Measurements from ENCODE around the gene GCFC2. TPM values are rescaled to one million over a fixed set of nuclear protein-coding genes. Genes with fewer than 3 reads are reported as not detected.

GCFC2 gene
- total and polyA plus RNA-seq, 2 of the 13 experiments (the other 11 are each of a cell fraction or from before 2014, with no cell fraction given), result 26.8 to 49.0 TPM

DNA sequence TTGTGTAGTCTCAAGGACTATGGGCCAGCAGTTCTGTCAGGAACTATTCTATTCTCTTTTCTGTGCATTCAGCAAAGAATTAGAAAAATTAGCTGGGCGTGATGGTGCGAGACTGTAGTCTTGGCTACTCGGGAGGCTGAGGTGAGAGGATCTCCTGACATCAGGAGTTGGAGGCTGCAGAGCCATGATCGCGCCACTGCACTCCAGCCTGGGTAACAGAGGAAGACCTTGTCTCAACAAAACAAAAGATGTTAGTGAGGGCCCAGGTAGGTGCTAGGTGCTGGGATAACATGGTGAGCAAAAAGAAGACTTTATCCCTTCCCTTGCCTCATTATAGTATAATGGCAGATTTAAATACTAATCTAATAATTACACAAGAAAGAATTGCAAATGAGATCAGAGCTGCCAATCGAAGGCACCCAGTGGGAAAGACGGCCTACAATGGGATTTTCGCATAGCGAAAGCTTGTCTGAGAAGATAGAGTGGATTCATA is 64.6 kb downstream of the GCFC2 start (continued):
- no peak for TF ChIP-seq CREM (IDR thresholded peaks at IDR 0.05)
- no peak for TF ChIP-seq CREM (CRISPR knock-in tag; IDR thresholded peaks at IDR 0.05)
- TF ChIP-seq HOXA3 (CRISPR knock-in tag; IDR thresholded peaks at IDR 0.05), result no peak
- no peak; the same call in 1 of the 2 replicates for TF ChIP-seq KDM2A (CRISPR knock-in tag; IDR thresholded peaks at IDR 0.05; ENCODE audit: borderline replicate concordance, low read depth)
- TF ChIP-seq U2AF1 (optimal IDR thresholded peaks at IDR 0.05; ENCODE audit: low read depth, low read length), result no peak
- no peak for TF ChIP-seq ZNF792 (CRISPR knock-in tag; IDR thresholded peaks at IDR 0.05)
- TF ChIP-seq, protein P1, sequence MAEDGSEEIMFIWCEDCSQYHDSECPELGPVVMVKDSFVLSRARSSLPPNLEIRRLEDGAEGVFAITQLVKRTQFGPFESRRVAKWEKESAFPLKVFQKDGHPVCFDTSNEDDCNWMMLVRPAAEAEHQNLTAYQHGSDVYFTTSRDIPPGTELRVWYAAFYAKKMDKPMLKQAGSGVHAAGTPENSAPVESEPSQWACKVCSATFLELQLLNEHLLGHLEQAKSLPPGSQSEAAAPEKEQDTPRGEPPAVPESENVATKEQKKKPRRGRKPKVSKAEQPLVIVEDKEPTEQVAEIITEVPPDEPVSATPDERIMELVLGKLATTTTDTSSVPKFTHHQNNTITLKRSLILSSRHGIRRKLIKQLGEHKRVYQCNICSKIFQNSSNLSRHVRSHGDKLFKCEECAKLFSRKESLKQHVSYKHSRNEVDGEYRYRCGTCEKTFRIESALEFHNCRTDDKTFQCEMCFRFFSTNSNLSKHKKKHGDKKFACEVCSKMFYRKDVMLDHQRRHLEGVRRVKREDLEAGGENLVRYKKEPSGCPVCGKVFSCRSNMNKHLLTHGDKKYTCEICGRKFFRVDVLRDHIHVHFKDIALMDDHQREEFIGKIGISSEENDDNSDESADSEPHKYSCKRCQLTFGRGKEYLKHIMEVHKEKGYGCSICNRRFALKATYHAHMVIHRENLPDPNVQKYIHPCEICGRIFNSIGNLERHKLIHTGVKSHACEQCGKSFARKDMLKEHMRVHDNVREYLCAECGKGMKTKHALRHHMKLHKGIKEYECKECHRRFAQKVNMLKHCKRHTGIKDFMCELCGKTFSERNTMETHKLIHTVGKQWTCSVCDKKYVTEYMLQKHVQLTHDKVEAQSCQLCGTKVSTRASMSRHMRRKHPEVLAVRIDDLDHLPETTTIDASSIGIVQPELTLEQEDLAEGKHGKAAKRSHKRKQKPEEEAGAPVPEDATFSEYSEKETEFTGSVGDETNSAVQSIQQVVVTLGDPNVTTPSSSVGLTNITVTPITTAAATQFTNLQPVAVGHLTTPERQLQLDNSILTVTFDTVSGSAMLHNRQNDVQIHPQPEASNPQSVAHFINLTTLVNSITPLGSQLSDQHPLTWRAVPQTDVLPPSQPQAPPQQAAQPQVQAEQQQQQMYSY (CRISPR knock-in tag; IDR thresholded peaks at IDR 0.05), result no peak
- TF ChIP-seq ZNF891 (CRISPR knock-in tag; IDR thresholded peaks at IDR 0.05), result no peak
- no peak for TF ChIP-seq ZNF780A (CRISPR knock-in tag; IDR thresholded peaks at IDR 0.05)
- no peak for TF ChIP-seq CHCHD3 (CRISPR knock-in tag; IDR thresholded peaks at IDR 0.05)
- no peak for TF ChIP-seq ATF1 (CRISPR knock-in tag; IDR thresholded peaks at IDR 0.05)
- TF ChIP-seq MAZ (IDR thresholded peaks at IDR 0.05; ENCODE audit: borderline replicate concordance, low read depth, low read length), result no peak
- TF ChIP-seq MAZ (CRISPR knock-in tag; IDR thresholded peaks at IDR 0.05; ENCODE audit: low read depth), result no peak
- TF ChIP-seq ZSCAN5A (CRISPR knock-in tag; IDR thresholded peaks at IDR 0.05; ENCODE audit: borderline replicate concordance), result no peak; the same call in 1 of the 2 replicates
- TF ChIP-seq REPIN1 (CRISPR knock-in tag; IDR thresholded peaks at IDR 0.05; ENCODE audit: borderline replicate concordance, low read depth), result no peak
- TF ChIP-seq, protein P2, sequence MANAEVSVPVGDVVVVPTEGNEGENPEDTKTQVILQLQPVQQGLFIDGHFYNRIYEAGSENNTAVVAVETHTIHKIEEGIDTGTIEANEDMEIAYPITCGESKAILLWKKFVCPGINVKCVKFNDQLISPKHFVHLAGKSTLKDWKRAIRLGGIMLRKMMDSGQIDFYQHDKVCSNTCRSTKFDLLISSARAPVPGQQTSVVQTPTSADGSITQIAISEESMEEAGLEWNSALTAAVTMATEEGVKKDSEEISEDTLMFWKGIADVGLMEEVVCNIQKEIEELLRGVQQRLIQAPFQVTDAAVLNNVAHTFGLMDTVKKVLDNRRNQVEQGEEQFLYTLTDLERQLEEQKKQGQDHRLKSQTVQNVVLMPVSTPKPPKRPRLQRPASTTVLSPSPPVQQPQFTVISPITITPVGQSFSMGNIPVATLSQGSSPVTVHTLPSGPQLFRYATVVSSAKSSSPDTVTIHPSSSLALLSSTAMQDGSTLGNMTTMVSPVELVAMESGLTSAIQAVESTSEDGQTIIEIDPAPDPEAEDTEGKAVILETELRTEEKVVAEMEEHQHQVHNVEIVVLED (CRISPR knock-in tag; IDR thresholded peaks at IDR 0.05; ENCODE audit: borderline replicate concordance), result no peak
- TF ChIP-seq REXO4 (CRISPR knock-in tag; IDR thresholded peaks at IDR 0.05; ENCODE audit: borderline replicate concordance), result peak; percentile 51; the same call in 1 of the 2 replicates
- TF ChIP-seq, protein P3, sequence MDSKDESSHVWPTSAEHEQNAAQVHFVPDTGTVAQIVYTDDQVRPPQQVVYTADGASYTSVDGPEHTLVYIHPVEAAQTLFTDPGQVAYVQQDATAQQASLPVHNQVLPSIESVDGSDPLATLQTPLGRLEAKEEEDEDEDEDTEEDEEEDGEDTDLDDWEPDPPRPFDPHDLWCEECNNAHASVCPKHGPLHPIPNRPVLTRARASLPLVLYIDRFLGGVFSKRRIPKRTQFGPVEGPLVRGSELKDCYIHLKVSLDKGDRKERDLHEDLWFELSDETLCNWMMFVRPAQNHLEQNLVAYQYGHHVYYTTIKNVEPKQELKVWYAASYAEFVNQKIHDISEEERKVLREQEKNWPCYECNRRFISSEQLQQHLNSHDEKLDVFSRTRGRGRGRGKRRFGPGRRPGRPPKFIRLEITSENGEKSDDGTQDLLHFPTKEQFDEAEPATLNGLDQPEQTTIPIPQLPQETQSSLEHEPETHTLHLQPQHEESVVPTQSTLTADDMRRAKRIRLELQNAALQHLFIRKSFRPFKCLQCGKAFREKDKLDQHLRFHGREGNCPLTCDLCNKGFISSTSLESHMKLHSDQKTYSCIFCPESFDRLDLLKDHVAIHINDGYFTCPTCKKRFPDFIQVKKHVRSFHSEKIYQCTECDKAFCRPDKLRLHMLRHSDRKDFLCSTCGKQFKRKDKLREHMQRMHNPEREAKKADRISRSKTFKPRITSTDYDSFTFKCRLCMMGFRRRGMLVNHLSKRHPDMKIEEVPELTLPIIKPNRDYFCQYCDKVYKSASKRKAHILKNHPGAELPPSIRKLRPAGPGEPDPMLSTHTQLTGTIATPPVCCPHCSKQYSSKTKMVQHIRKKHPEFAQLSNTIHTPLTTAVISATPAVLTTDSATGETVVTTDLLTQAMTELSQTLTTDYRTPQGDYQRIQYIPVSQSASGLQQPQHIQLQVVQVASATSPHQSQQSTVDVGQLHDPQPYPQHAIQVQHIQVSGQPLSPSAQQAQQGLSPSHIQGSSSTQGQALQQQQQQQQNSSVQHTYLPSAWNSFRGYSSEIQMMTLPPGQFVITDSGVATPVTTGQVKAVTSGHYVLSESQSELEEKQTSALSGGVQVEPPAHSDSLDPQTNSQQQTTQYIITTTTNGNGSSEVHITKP (CRISPR knock-in tag; IDR thresholded peaks at IDR 0.05; ENCODE audit: low read depth), result no peak
- TF ChIP-seq HDAC6 (IDR thresholded peaks at IDR 0.05; ENCODE audit: low read depth, low read length), result no peak
